ENCODE results near the gene PARD3B. TPM values are rescaled to one million over a fixed set of nuclear protein-coding genes. Genes with fewer than 3 reads are reported as not detected.

Gene PARD3B
- total and polyA plus RNA-seq, 2 of the 8 experiments (the other 6 are each of a cell fraction or from before 2014, with no cell fraction given): 1.2 to 5.7 TPM

- no peak for TF ChIP-seq ATF3 (IDR thresholded peaks at IDR 0.05; ENCODE audit: insufficient read depth, low read depth, low read length)
- TF ChIP-seq RAD21 (IDR thresholded peaks at IDR 0.05 in 1 of 2, conservative IDR thresholded peaks at IDR 0.05 in 1 of 2; ENCODE audit: low read depth in 2 of 2, low read length in 2 of 2): no peak
- TF ChIP-seq JUND (IDR thresholded peaks at IDR 0.05; ENCODE audit: low read length): no peak
- no peak for TF ChIP-seq GABPA (IDR thresholded peaks at IDR 0.05; ENCODE audit: borderline replicate concordance, insufficient read depth, low read length)
- no peak for TF ChIP-seq RNF2 (IDR thresholded peaks at IDR 0.05; ENCODE audit: borderline replicate concordance, low read depth, low read length, missing control alignments, poor library complexity, severe bottlenecking)
- TF ChIP-seq MAX (IDR thresholded peaks at IDR 0.05): no peak
Measured at GRCh38 chr2:204608237-204608939, 63.1 kb downstream of the PARD3B start (continued).

All from H1 (cell line).